ENCODE measurements around the gene ALOXE3.

Gene ALOXE3

GRCh38 chr17:8075574-8076342, 42.6 kb downstream of the ALOXE3 start:
- no peaks in the 10 kb centered on the region for H3K9me3 ChIP-seq (ENCODE audit: insufficient read depth, low read length, severe bottlenecking)

GRCh38 chr17:8075081-8075480, 43.2 kb downstream of the ALOXE3 start:
- H3K27ac ChIP-seq (ENCODE audit: low read length), result no peak overlapping the region
- no peaks in the 10 kb centered on the region for H3K9me3 ChIP-seq (ENCODE audit: insufficient read depth, low read length, severe bottlenecking)
- H3K36me3 ChIP-seq (ENCODE audit: insufficient read depth, low read length), result no peaks in the 10 kb centered on the region
- peaks cover 47% of the 10 kb centered on the region for H3K27me3 ChIP-seq (ENCODE audit: insufficient read depth, low read length, poor library complexity)
- no peak for TF ChIP-seq CTCF (IDR thresholded peaks at IDR 0.05; ENCODE audit: borderline replicate concordance, extremely low read depth, low read length, poor library complexity, severe bottlenecking)
- TF ChIP-seq EZH2 (IDR thresholded peaks at IDR 0.05; ENCODE audit: borderline replicate concordance, low read depth, low read length, severe bottlenecking), result no peak
- peaks cover 9% of the 10 kb centered on the region for H4K20me1 ChIP-seq (ENCODE audit: insufficient read depth, low read length)
- DNase-seq (no peak), ATAC-seq (ENCODE audit: insufficient read depth, low read depth) (no peak)
- H3K4me2 ChIP-seq (ENCODE audit: insufficient read depth, low read length), result no peak overlapping the region
- H2AFZ ChIP-seq (ENCODE audit: low read depth, low read length), result no peak overlapping the region
- peaks cover 17% of the 10 kb centered on the region for H3K4me1 ChIP-seq (ENCODE audit: insufficient read depth, low read length)
- no peaks in the 10 kb centered on the region for H3K79me2 ChIP-seq (ENCODE audit: insufficient read depth, low read length)
- H3K4me3 ChIP-seq (ENCODE audit: low read depth in 1 of 2, low read length in 2 of 2), result no peak overlapping the region
- no peak overlapping the region for H3K9ac ChIP-seq (ENCODE audit: low read depth, low read length)

More at GRCh38 chr17:8075574-8076342, 42.6 kb downstream of the ALOXE3 start:
- H3K4me2 ChIP-seq (ENCODE audit: insufficient read depth, low read length), result no peak overlapping the region
- no peaks in the 10 kb centered on the region for H3K79me2 ChIP-seq (ENCODE audit: insufficient read depth, low read length)
- H2AFZ ChIP-seq (ENCODE audit: low read depth, low read length), result no peak overlapping the region
- H3K36me3 ChIP-seq (ENCODE audit: insufficient read depth, low read length), result no peaks in the 10 kb centered on the region
- no peak overlapping the region for H3K9ac ChIP-seq (ENCODE audit: low read depth, low read length)
- H3K27ac ChIP-seq (ENCODE audit: low read length), result no peak overlapping the region
- TF ChIP-seq CTCF (IDR thresholded peaks at IDR 0.05; ENCODE audit: borderline replicate concordance, extremely low read depth, low read length, poor library complexity, severe bottlenecking) (no peak), EZH2 (IDR thresholded peaks at IDR 0.05; ENCODE audit: borderline replicate concordance, low read depth, low read length, severe bottlenecking) (no peak)
- no peak overlapping the region for H3K4me3 ChIP-seq (ENCODE audit: low read depth in 1 of 2, low read length in 2 of 2)
- peaks cover 9% of the 10 kb centered on the region for H4K20me1 ChIP-seq (ENCODE audit: insufficient read depth, low read length)
- H3K27me3 ChIP-seq (ENCODE audit: insufficient read depth, low read length, poor library complexity), result peaks cover 42% of the 10 kb centered on the region
- DNase-seq (no peak), ATAC-seq (ENCODE audit: insufficient read depth, low read depth) (no peak)
- peaks cover 21% of the 10 kb centered on the region for H3K4me1 ChIP-seq (ENCODE audit: insufficient read depth, low read length)

GRCh38 chr17:8074554-8074953, 43.8 kb downstream of the ALOXE3 start:
- ATAC-seq (ENCODE audit: insufficient read depth, low read depth), result no peak
- Histone ChIP-seq H3K4me1 (ENCODE audit: insufficient read depth, low read length) (peaks cover 11% of the 10 kb centered on the region), H3K4me2 (ENCODE audit: insufficient read depth, low read length) (no peak overlapping the region), H3K27ac (ENCODE audit: low read length) (no peak overlapping the region), H3K9ac (ENCODE audit: low read depth, low read length) (no peak overlapping the region), H3K9me3 (ENCODE audit: insufficient read depth, low read length, severe bottlenecking) (no peaks in the 10 kb centered on the region), H3K79me2 (ENCODE audit: insufficient read depth, low read length) (no peaks in the 10 kb centered on the region), H3K36me3 (ENCODE audit: insufficient read depth, low read length) (no peaks in the 10 kb centered on the region), H2AFZ (ENCODE audit: low read depth, low read length) (no peak overlapping the region), H3K27me3 (ENCODE audit: insufficient read depth, low read length, poor library complexity) (peaks cover 44% of the 10 kb centered on the region), H4K20me1 (ENCODE audit: insufficient read depth, low read length) (peaks cover 9% of the 10 kb centered on the region), H3K4me3 (ENCODE audit: low read depth in 1 of 2, low read length in 2 of 2) (no peak overlapping the region)
- no peak for TF ChIP-seq EZH2 (IDR thresholded peaks at IDR 0.05; ENCODE audit: borderline replicate concordance, low read depth, low read length, severe bottlenecking)
- TF ChIP-seq CTCF (IDR thresholded peaks at IDR 0.05; ENCODE audit: borderline replicate concordance, extremely low read depth, low read length, poor library complexity, severe bottlenecking), result no peak
- no peak for DNase-seq

All from DND-41 (cell line).